Skeletal muscle satellite cell (primary cell): ENCODE data around the gene MPZL3.

Experiments
- H3K27me3 ChIP-seq: 2 replicates; pipeline ENCODE4 v1.7.0; 2013; ENCODE audit warnings: low read length; ENCODE audit not compliant: control insufficient read depth, insufficient read depth
- H3K36me3 ChIP-seq: 2 replicates; pipeline ENCODE4 v1.7.0; 2013; ENCODE audit warnings: mild to moderate bottlenecking, control low read depth, low read length; ENCODE audit not compliant: insufficient read depth
- H3K4me1 ChIP-seq: 2 replicates; pipeline ENCODE4 v1.7.0; 2013; ENCODE audit warnings: low read length; ENCODE audit not compliant: control insufficient read depth, insufficient read depth
- H3K4me2 ChIP-seq: 2 replicates; pipeline ENCODE4 v1.7.0; 2013; ENCODE audit warnings: mild to moderate bottlenecking, low read length
- H3K4me3 ChIP-seq: 2 replicates; pipeline ENCODE4 v1.7.0; 2013; ENCODE audit warnings: low read length
- H3K9ac ChIP-seq: 2 replicates; pipeline ENCODE4 v1.7.0; 2013; ENCODE audit warnings: mild to moderate bottlenecking, low read depth, low read length, moderate library complexity
- H3K9me3 ChIP-seq: replicated peaks from 2 replicates; pipeline ENCODE4 v1.7.0; 2013; ENCODE audit warnings: mild to moderate bottlenecking, control low read depth, low read length

The MPZL3 gene

GRCh38 chr11:118229274-118229847 lies 22.8 kb downstream of the MPZL3 start:
- Histone ChIP-seq H3K36me3 (no peaks in the 10 kb centered on the region), H3K4me3 (no peak overlapping the region), H3K9ac (no peak overlapping the region), H3K4me2 (no peak overlapping the region), H3K4me1 (no peaks in the 10 kb centered on the region), H3K9me3 (no peaks in the 10 kb centered on the region), H3K27me3 (peaks cover 14% of the 10 kb centered on the region)

- Histone ChIP-seq H3K9ac (no peak overlapping the region), H3K27me3 (peaks cover 23% of the 10 kb centered on the region), H3K4me1 (no peaks in the 10 kb centered on the region), H3K9me3 (no peaks in the 10 kb centered on the region), H3K4me2 (no peak overlapping the region), H3K4me3 (no peak overlapping the region), H3K36me3 (no peaks in the 10 kb centered on the region)
These were observed 24.0 kb downstream of the MPZL3 start for GRCh38 chr11:118227865-118228785.

GRCh38 chr11:118226781-118227180 lies 25.4 kb downstream of the MPZL3 start:
- H3K9me3 ChIP-seq: no peaks in the 10 kb centered on the region
- no peak overlapping the region for H3K4me3 ChIP-seq
- H3K4me1 ChIP-seq: no peaks in the 10 kb centered on the region
- H3K36me3 ChIP-seq: no peaks in the 10 kb centered on the region
- no peak overlapping the region for H3K4me2 ChIP-seq
- H3K27me3 ChIP-seq: peaks cover 24% of the 10 kb centered on the region
- no peak overlapping the region for H3K9ac ChIP-seq

- Histone ChIP-seq H3K36me3 (no peaks in the 10 kb centered on the region), H3K27me3 (peaks cover 28% of the 10 kb centered on the region), H3K9ac (no peak overlapping the region), H3K4me2 (no peak overlapping the region), H3K4me3 (no peak overlapping the region), H3K4me1 (no peaks in the 10 kb centered on the region), H3K9me3 (no peaks in the 10 kb centered on the region)
These were observed 25.9 kb downstream of the MPZL3 start for GRCh38 chr11:118226296-118226695.

- Histone ChIP-seq H3K9me3 (no peaks in the 10 kb centered on the region), H3K9ac (no peak within 1 kb of the TSS), H3K4me3 (no peak within 1 kb of the TSS), H3K27me3 (peaks cover 41% of the 10 kb centered on the region), H3K36me3 (no peaks in the 10 kb centered on the region), H3K4me2 (no peak within 1 kb of the TSS), H3K4me1 (no peaks in the 10 kb centered on the region)
These were observed 27.5 kb downstream of the MPZL3 start, which contains the start of gene JAML for GRCh38 chr11:118224511-118225188. JAML (minus strand) TSS chr11:118225011; CDS start chr11:118214866, 10,145 bp downstream.

GRCh38 chr11:118223992-118224391 lies 28.2 kb downstream of the MPZL3 start:
- Histone ChIP-seq H3K4me1 (no peaks in the 10 kb centered on the region), H3K4me3 (no peak overlapping the region), H3K9ac (no peak overlapping the region), H3K36me3 (no peaks in the 10 kb centered on the region), H3K9me3 (no peaks in the 10 kb centered on the region), H3K27me3 (peaks cover 41% of the 10 kb centered on the region), H3K4me2 (no peak overlapping the region)

GRCh38 chr11:118223570-118223969 lies 28.6 kb downstream of the MPZL3 start:
- Histone ChIP-seq H3K4me3 (no peak overlapping the region), H3K9me3 (no peaks in the 10 kb centered on the region), H3K4me2 (no peak overlapping the region), H3K36me3 (no peaks in the 10 kb centered on the region), H3K4me1 (no peaks in the 10 kb centered on the region), H3K9ac (no peak overlapping the region), H3K27me3 (peaks cover 41% of the 10 kb centered on the region)

- H3K9me3 ChIP-seq: no peaks in the 10 kb centered on the region
- peaks cover 39% of the 10 kb centered on the region for H3K27me3 ChIP-seq
- no peak overlapping the region for H3K9ac ChIP-seq
- H3K4me2 ChIP-seq: no peak overlapping the region
- H3K4me1 ChIP-seq: no peaks in the 10 kb centered on the region
- H3K4me3 ChIP-seq: no peak overlapping the region
- no peaks in the 10 kb centered on the region for H3K36me3 ChIP-seq
These were observed 29.7 kb downstream of the MPZL3 start for GRCh38 chr11:118222437-118222836.

GRCh38 chr11:118221419-118221818 lies 30.7 kb downstream of the MPZL3 start:
- H3K9ac ChIP-seq: no peak overlapping the region
- H3K27me3 ChIP-seq: peaks cover 47% of the 10 kb centered on the region
- no peak overlapping the region for H3K4me3 ChIP-seq
- no peaks in the 10 kb centered on the region for H3K9me3 ChIP-seq
- H3K36me3 ChIP-seq: no peaks in the 10 kb centered on the region
- no peaks in the 10 kb centered on the region for H3K4me1 ChIP-seq
- no peak overlapping the region for H3K4me2 ChIP-seq

GRCh38 chr11:118219732-118220131 lies 32.4 kb downstream of the MPZL3 start:
- H3K4me1 ChIP-seq: no peaks in the 10 kb centered on the region
- no peak overlapping the region for H3K4me2 ChIP-seq

GRCh38 chr11:118219244-118219643 lies 32.9 kb downstream of the MPZL3 start:
- Histone ChIP-seq H3K9me3 (no peaks in the 10 kb centered on the region), H3K36me3 (no peaks in the 10 kb centered on the region), H3K9ac (no peak overlapping the region), H3K4me3 (no peak overlapping the region), H3K4me1 (no peaks in the 10 kb centered on the region), H3K27me3 (peaks cover 57% of the 10 kb centered on the region), H3K4me2 (no peak overlapping the region)

More at GRCh38 chr11:118219732-118220131, 32.4 kb downstream of the MPZL3 start:
- H3K9ac ChIP-seq: no peak overlapping the region
- peaks cover 57% of the 10 kb centered on the region for H3K27me3 ChIP-seq
- no peaks in the 10 kb centered on the region for H3K36me3 ChIP-seq
- no peaks in the 10 kb centered on the region for H3K9me3 ChIP-seq
- H3K4me3 ChIP-seq: no peak overlapping the region
